BJ (cell line): ENCODE results near the gene ERH. TPM values are rescaled to one million over a fixed set of nuclear protein-coding genes. Genes with fewer than 3 reads are reported as not detected.

Experiments
- CTCF ChIA-PET: fragments of 350-600 bp; formaldehyde crosslinking; extraction: SDS; loops from one replicate; lab custom pipeline; 2021; ENCODE audit warnings: antibody characterized with exemption, inconsistent platforms; lab: Yijun Ruan, JAX
- POLR2A ChIA-PET: fragments of 300-600 bp; sonication (Branson Sonifier 250); formaldehyde crosslinking; extraction: SDS; loops from one replicate; lab custom pipeline; 2021; ENCODE audit warnings: antibody characterized with exemption; lab: Charles Lee
- DNase-seq: peaks from one replicate; pipeline ENCODE4 v3.0.0-alpha.2; 2011; ENCODE audit warnings: low read depth
- H3K27me3 ChIP-seq: 2 replicates; pipeline ENCODE4 v1.6.0; 2011; ENCODE audit warnings: low read length; ENCODE audit not compliant: control insufficient read depth, insufficient read depth
- H3K36me3 ChIP-seq: 2 replicates; pipeline ENCODE4 v1.5.1; 2011; ENCODE audit warnings: low read length; ENCODE audit not compliant: control insufficient read depth, insufficient read depth
- H3K4me3 ChIP-seq: 2 replicates; pipeline ENCODE4 v1.5.1; 2011; ENCODE audit warnings: low read depth, mild to moderate bottlenecking, control low read depth, low read length
- polyA plus RNA-seq: library from polyadenylated mRNA; depleted of rRNA; stranded (reverse); fragments of >200 nt; gene quantifications from 2 replicates; pipeline ENCODE4 v1.2.3, GENCODE V29; 2011
- TF ChIP-seq, protein P1 (sequence below): IDR thresholded peaks from 2 replicates; pipeline ENCODE4 v1.5.1; 2011; ENCODE audit warnings: low read depth, mild to moderate bottlenecking, control low read depth, inconsistent platforms, low read length, moderate library complexity; ENCODE audit not compliant: insufficient read depth

ERH gene
- polyA plus RNA-seq, 1 experiment, result 43.1 TPM

DNA sequence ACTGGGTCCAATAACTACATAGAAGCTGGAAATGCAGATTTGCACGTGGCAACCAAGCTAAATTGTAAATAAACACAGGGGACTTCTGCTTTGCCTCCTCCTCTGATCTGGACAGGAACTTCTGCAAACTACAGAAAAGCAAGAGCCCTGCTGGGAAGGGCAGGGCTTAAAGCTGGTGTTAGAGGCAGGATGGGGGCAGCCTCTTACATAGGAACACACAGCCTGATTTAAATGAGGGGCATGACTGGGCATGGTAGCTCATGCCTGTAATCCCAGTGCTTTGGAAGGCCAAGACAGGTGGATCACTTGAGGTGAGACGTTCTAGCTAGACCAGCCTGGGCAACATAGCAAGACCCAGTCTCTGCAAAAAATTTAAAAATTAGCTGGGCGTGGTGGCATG lies 46.7 kb downstream of the ERH start:
- H3K27me3 ChIP-seq, result peaks cover 1% of the 10 kb centered on the region; the same call in 1 of the 2 replicates
- ChIA-PET CTCF (interaction anchor here (0.6 to 2.1 kb wide), 6 partner anchors 9 to 108 kb away, joined by 3 to 6 read pairs (median 4); partner anchors contain the start of gene GALNT16), POLR2A (interaction anchor here (0.5 to 0.6 kb wide), 2 partner anchors 35 to 66 kb away, joined by 3 to 19 read pairs; no protein-coding TSS in a partner anchor)
- no peaks in the 10 kb centered on the region for H3K36me3 ChIP-seq
- TF ChIP-seq, protein P1, sequence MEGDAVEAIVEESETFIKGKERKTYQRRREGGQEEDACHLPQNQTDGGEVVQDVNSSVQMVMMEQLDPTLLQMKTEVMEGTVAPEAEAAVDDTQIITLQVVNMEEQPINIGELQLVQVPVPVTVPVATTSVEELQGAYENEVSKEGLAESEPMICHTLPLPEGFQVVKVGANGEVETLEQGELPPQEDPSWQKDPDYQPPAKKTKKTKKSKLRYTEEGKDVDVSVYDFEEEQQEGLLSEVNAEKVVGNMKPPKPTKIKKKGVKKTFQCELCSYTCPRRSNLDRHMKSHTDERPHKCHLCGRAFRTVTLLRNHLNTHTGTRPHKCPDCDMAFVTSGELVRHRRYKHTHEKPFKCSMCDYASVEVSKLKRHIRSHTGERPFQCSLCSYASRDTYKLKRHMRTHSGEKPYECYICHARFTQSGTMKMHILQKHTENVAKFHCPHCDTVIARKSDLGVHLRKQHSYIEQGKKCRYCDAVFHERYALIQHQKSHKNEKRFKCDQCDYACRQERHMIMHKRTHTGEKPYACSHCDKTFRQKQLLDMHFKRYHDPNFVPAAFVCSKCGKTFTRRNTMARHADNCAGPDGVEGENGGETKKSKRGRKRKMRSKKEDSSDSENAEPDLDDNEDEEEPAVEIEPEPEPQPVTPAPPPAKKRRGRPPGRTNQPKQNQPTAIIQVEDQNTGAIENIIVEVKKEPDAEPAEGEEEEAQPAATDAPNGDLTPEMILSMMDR, result no peak
- DNase-seq, result no peak
- H3K4me3 ChIP-seq, result no peak overlapping the region

DNA sequence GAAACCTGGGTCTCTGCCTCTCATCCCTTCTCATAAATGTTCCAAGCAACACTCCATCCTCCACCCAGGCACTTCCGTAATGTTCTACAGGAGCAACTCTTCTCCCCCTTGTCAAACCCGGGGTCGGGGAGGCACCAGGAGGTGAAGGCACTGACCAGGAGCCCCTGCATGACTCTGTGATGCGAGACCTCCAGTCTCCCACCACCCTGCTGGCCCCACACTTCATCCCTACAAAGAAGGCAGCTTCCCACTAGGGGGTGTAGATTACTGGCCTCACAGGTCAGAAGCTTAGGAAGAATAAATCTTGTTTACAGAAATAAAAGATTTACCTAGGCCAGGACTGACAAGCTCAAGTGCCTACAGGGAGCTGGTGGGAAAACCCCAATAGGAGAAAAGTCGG lies 47.2 kb downstream of the ERH start:
- TF ChIP-seq, protein P1, result no peak
- Histone ChIP-seq H3K4me3 (no peak overlapping the region), H3K27me3 (peaks cover 1% of the 10 kb centered on the region; the same call in 1 of the 2 replicates), H3K36me3 (no peaks in the 10 kb centered on the region)
- DNase-seq, result no peak
- ChIA-PET CTCF (interaction anchor here (0.8 to 2.1 kb wide), 4 partner anchors 8 to 108 kb away, joined by 3 to 5 read pairs (median 4); no protein-coding TSS in a partner anchor), POLR2A (interaction anchor here (0.5 to 0.6 kb wide), 2 partner anchors 34 to 66 kb away, joined by 3 to 19 read pairs; no protein-coding TSS in a partner anchor)

DNA sequence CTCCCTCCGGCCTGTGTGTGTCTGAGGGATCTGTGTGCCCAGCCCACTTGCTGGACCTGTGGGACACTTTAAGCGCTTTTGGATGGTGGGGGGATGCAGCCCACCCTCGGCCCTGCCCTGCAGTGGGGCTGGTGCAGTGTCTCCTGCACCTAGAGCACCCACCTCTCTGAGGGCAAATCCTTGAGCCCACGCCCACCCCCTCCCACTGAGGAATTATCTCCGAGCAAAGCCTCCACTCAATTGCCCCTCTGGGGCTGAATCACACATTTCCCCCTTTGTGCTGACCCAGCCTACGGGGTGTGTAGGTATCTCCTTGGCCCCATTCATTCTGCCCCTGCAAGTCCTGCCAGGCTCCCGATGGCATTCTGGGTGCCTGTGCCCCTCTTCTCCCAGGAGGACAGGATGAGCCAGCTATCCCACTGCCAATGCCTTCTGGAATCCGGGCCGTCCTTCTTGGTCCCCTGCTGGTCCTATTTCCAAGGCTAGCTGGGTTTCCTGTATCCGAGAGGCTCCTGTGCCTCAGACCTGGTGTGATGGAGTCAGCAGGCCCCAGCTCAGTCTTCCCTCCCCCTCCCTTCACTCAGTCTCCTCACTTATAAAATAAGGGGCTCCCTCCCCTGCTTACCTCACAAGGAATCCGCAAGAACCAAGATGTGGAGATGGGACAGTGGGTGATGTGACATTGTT lies 48.9 kb downstream of the ERH start:
- ChIA-PET POLR2A (no interaction called here), CTCF (interaction anchor here (4.0 to 5.2 kb wide), 2 partner anchors 9 to 108 kb away, joined by 29 to 31 read pairs; no protein-coding TSS in a partner anchor)
- no peak for DNase-seq
- Histone ChIP-seq H3K36me3 (no peaks in the 10 kb centered on the region), H3K27me3 (peaks cover 1% of the 10 kb centered on the region; the same call in 1 of the 2 replicates), H3K4me3 (no peak overlapping the region)
- TF ChIP-seq, protein P1, result no peak

DNA sequence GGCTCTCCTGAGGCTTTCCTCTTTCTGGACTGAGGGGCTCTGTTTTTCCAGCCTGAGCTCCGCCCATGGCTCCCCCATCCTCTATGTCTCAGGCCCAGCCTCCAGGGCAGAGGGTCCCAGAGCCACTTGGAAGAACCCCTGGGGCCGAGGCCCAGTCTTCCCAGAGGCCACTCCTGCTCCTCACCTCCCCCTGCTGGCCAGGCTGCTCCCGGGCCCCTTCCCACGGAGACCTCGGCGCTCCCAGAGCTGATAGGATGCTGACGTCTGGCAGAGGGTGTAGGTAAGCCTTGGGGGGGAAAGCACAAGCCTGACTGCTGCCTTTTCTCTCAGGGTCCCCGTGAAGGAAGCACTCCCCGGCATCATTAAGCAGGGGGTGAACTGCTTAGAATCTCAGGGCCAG lies 51.4 kb downstream of the ERH start:
- TF ChIP-seq, protein P1, result peak; percentile 84
- DNase-seq, result no peak
- CTCF ChIA-PET, result interaction anchor here (0.7 to 5.2 kb wide), 25 partner anchors 8 to 217 kb away, joined by 3 to 31 read pairs (median 5); partner anchors contain the start of gene ERH

DNA sequence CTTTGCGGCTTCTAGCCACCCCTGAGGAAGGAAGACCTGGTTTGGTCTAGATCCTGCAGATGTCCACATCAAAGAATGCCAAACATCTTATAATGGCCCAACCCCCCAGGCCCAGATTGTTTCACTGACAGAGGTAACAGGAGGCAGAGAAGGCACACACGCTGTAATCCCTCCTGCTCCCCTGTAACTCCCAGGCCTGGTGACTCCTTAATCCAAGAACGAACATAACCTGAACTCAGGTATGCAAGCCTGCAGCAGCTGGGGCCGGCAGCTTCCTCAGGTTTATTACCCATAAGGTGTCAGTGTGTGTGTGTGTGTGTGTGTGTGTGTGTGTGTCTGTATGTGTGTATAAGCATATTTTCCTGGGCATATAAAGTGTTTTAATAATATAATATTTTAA lies 52.7 kb downstream of the ERH start:
- CTCF ChIA-PET, result interaction anchor here (0.6 to 5.2 kb wide), 11 partner anchors 9 to 114 kb away, joined by 3 to 31 read pairs (median 4); no protein-coding TSS in a partner anchor
- peaks cover 3% of the 10 kb centered on the region; the same call in 1 of the 2 replicates for H3K27me3 ChIP-seq
- no peaks in the 10 kb centered on the region for H3K36me3 ChIP-seq
- TF ChIP-seq, protein P1, result no peak
- POLR2A ChIA-PET, result no interaction called here
- no peak for DNase-seq
- no peak overlapping the region for H3K4me3 ChIP-seq

More for the DNA sequence above, 51.4 kb downstream of the ERH start:
- no peaks in the 10 kb centered on the region for H3K36me3 ChIP-seq
- peaks cover 1% of the 10 kb centered on the region; the same call in 1 of the 2 replicates for H3K27me3 ChIP-seq
- POLR2A ChIA-PET, result no interaction called here
- no peak overlapping the region for H3K4me3 ChIP-seq
